ENCODE results near the gene FAM117B. TPM values are rescaled to one million over a fixed set of nuclear protein-coding genes. Genes with fewer than 3 reads are reported as not detected.

Gene FAM117B
- total RNA-seq, 1 experiment from 2014 or later: 9.1 TPM

GRCh38 chr2:202628646-202629198 lies 6.0 kb upstream of the FAM117B start:
- DNase-seq (ENCODE audit: low read depth, low spot score) (no peak), ATAC-seq (no peak)
- Histone ChIP-seq H3K9me2 (ENCODE audit: insufficient read depth) (no peaks in the 10 kb centered on the region), H3K4me2 (ENCODE audit: low read length) (no peak overlapping the region), H2AFZ (ENCODE audit: low read depth, low read length, poor library complexity, severe bottlenecking) (no peak overlapping the region), H3K27me3 (ENCODE audit: insufficient read depth, low read length) (no peaks in the 10 kb centered on the region), H3K4me3 (replicated peaks in 1 of 2; ENCODE audit: low read depth in 1 of 2, low read length in 2 of 2) (no peak overlapping the region), H3K79me2 (ENCODE audit: insufficient read depth, low read length) (no peaks in the 10 kb centered on the region), H4K20me1 (ENCODE audit: insufficient read depth) (no peaks in the 10 kb centered on the region), H3K27ac (ENCODE audit: low read depth, low read length) (no peak overlapping the region), H3K9ac (ENCODE audit: low read length) (no peak overlapping the region), H3K9me3 (ENCODE audit: control insufficient read depth in 1 of 2, insufficient read depth in 1 of 2, low read depth in 1 of 2, low read length in 2 of 2) (no peaks in the 10 kb centered on the region), H3K4me1 (ENCODE audit: control insufficient read depth in 1 of 2, insufficient read depth in 2 of 2, low read length in 2 of 2) (peaks cover 0 to 2% of the 10 kb centered on the region in 2 experiments; a peak in 1 of 4 replicates), H3K36me3 (ENCODE audit: control insufficient read depth in 1 of 2, insufficient read depth in 2 of 2, low read length in 2 of 2) (no peaks in the 10 kb centered on the region)
- POLR2A ChIA-PET: no interaction called here
- CTCF ChIA-PET: no interaction called here
- no peak for TF ChIP-seq ATF3 (IDR thresholded peaks at IDR 0.05)
- no peak for TF ChIP-seq ZFX (IDR thresholded peaks at IDR 0.05)
- no peak for TF ChIP-seq EZH2 (IDR thresholded peaks at IDR 0.05)
- no peak for TF ChIP-seq CBX3 (IDR thresholded peaks at IDR 0.05; ENCODE audit: low read depth)
- TF ChIP-seq YY1 (IDR thresholded peaks at IDR 0.05; ENCODE audit: extremely low read depth, insufficient replicate concordance, low read depth, low read length): no peak
- RAD21 ChIA-PET (ENCODE audit: low non-redundant PET in 1 of 2, low total read pairs in 2 of 2, uncharacterized antibody in 2 of 2, unreplicated experiment in 2 of 2): no interaction called here
- intact Hi-C loops (cut with micrococcal nuclease): no loop called here
- no TSS peak for BruUV-seq (replicated peaks)

- H3K27ac ChIP-seq (ENCODE audit: low read depth, low read length): no peak overlapping the region
- intact Hi-C loops (cut with micrococcal nuclease): no loop called here
- no peak overlapping the region for H3K9ac ChIP-seq (ENCODE audit: low read length)
- peaks cover 9 to 23% of the 10 kb centered on the region in 2 experiments; a peak in 3 of 4 replicates for H3K4me1 ChIP-seq (ENCODE audit: control insufficient read depth in 1 of 2, insufficient read depth in 2 of 2, low read length in 2 of 2)
- no TSS peak for BruUV-seq (replicated peaks)
- DNase-seq (ENCODE audit: low read depth, low spot score): no peak
- ChIA-PET CTCF (interaction anchor here (1.7 kb wide), 1 partner anchor 44 kb away, joined by 4 read pairs; no protein-coding TSS in a partner anchor), RAD21 (ENCODE audit: low non-redundant PET in 1 of 2, low total read pairs in 2 of 2, uncharacterized antibody in 2 of 2, unreplicated experiment in 2 of 2) (no interaction called here), POLR2A (no interaction called here)
- H3K79me2 ChIP-seq (ENCODE audit: insufficient read depth, low read length): no peaks in the 10 kb centered on the region; the same call in 1 of the 2 replicates
- no peaks in the 10 kb centered on the region for H4K20me1 ChIP-seq (ENCODE audit: insufficient read depth)
- H3K4me2 ChIP-seq (ENCODE audit: low read length): no peak overlapping the region
- no peak for ATAC-seq
- no peak overlapping the region for H3K4me3 ChIP-seq (replicated peaks in 1 of 2; ENCODE audit: low read depth in 1 of 2, low read length in 2 of 2)
- TF ChIP-seq SRF (IDR thresholded peaks at IDR 0.05; ENCODE audit: low read depth) (no peak), ZNF274 (IDR thresholded peaks at IDR 0.05; ENCODE audit: low read depth, low read length) (no peak), EZH2 (IDR thresholded peaks at IDR 0.05) (no peak), MAX (IDR thresholded peaks at IDR 0.05) (no peak), POLR2A (IDR thresholded peaks at IDR 0.05; ENCODE audit: borderline replicate concordance, extremely low read depth, insufficient read depth, insufficient read length) (no peak), FOSL1 (IDR thresholded peaks at IDR 0.05; ENCODE audit: low read depth) (no peak), REST (IDR thresholded peaks at IDR 0.05; ENCODE audit: low read depth) (no peak), ELF1 (IDR thresholded peaks at IDR 0.05; ENCODE audit: borderline replicate concordance, low read depth) (no peak), POLR2AphosphoS5 (IDR thresholded peaks at IDR 0.05; ENCODE audit: low read depth, low read length) (no peak), SP1 (IDR thresholded peaks at IDR 0.05; ENCODE audit: low read depth) (no peak), CBX3 (IDR thresholded peaks at IDR 0.05; ENCODE audit: low read depth) (no peak), JUND (IDR thresholded peaks at IDR 0.05) (no peak), EZH2phosphoT487 (IDR thresholded peaks at IDR 0.05; ENCODE audit: borderline replicate concordance) (no peak), TCF7L2 (IDR thresholded peaks at IDR 0.05; ENCODE audit: borderline replicate concordance, extremely low read depth, insufficient read depth, insufficient read length) (no peak), ATF3 (IDR thresholded peaks at IDR 0.05) (no peak)
- H3K9me3 ChIP-seq (ENCODE audit: control insufficient read depth in 1 of 2, insufficient read depth in 1 of 2, low read depth in 1 of 2, low read length in 2 of 2): no peaks in the 10 kb centered on the region
- no peaks in the 10 kb centered on the region for H3K36me3 ChIP-seq (ENCODE audit: control insufficient read depth in 1 of 2, insufficient read depth in 2 of 2, low read length in 2 of 2)
- H3K27me3 ChIP-seq (ENCODE audit: insufficient read depth, low read length): no peaks in the 10 kb centered on the region
- H3K9me2 ChIP-seq (ENCODE audit: insufficient read depth): no peaks in the 10 kb centered on the region
- H2AFZ ChIP-seq (ENCODE audit: low read depth, low read length, poor library complexity, severe bottlenecking): no peak overlapping the region
Measured at GRCh38 chr2:202632682-202633290, 2.0 kb upstream of the FAM117B start.
